GM23338 (cell line): Measurements from ENCODE around the gene CDH18. TPM values are rescaled to one million over a fixed set of nuclear protein-coding genes. Genes with fewer than 3 reads are reported as not detected.

Source experiments
- ATAC-seq: fragments of 200-7000 bp; cut with Tn5 transposase; 3 replicates; pipeline ENCODE4 v1.9.1; 2020
- DNase-seq: peaks from one replicate; pipeline ENCODE4 v3.0.0-alpha.2; 2015; ENCODE audit warnings: low spot score
- H2AFZ ChIP-seq: fragments of 200-600 bp; sonication (generic); 2 replicates; pipeline ENCODE4 v1.8.0; 2016; ENCODE audit warnings: antibody characterized with exemption, mild to moderate bottlenecking, moderate library complexity
- H3F3A ChIP-seq: fragments of 200-600 bp; sonication (generic); replicated peaks from 2 replicates; pipeline ENCODE4 v1.8.0; 2017; ENCODE audit warnings: antibody characterized with exemption, mixed run types, low read depth
- H3K27ac ChIP-seq: fragments of 200-600 bp; sonication (generic); 2 replicates; pipeline ENCODE4 v1.6.1; 2016; ENCODE audit warnings: low read depth
- H3K27me3 ChIP-seq: fragments of 200-600 bp; sonication (generic); 2 replicates; pipeline ENCODE4 v1.8.0; 2016; ENCODE audit warnings: mild to moderate bottlenecking, mixed run types, moderate library complexity; ENCODE audit not compliant: insufficient read depth
- H3K36me3 ChIP-seq: fragments of 200-600 bp; sonication (generic); 2 replicates; pipeline ENCODE4 v1.8.0; 2016; ENCODE audit warnings: mild to moderate bottlenecking; ENCODE audit not compliant: insufficient read depth
- H3K4me1 ChIP-seq: fragments of 200-600 bp; sonication (generic); 2 replicates; pipeline ENCODE4 v1.8.0; 2016; ENCODE audit warnings: mild to moderate bottlenecking, moderate library complexity; ENCODE audit not compliant: insufficient read depth
- H3K4me2 ChIP-seq: fragments of 200-600 bp; sonication (generic); 2 replicates; pipeline ENCODE4 v1.7.1; 2017; ENCODE audit warnings: mixed run types
- H3K4me3 ChIP-seq: fragments of 200-600 bp; sonication (generic); 2 replicates; pipeline ENCODE4 v1.6.1; 2016; ENCODE audit warnings: mixed run types
- H3K79me2 ChIP-seq: fragments of 200-600 bp; sonication (generic); replicated peaks from 2 replicates; pipeline ENCODE4 v1.8.0; 2017; ENCODE audit warnings: mild to moderate bottlenecking; ENCODE audit not compliant: insufficient read depth
- H3K9me2 ChIP-seq: fragments of 200-600 bp; sonication (generic); 2 replicates; pipeline ENCODE4 v1.8.0; 2017; ENCODE audit not compliant: insufficient read depth
- H4K20me1 ChIP-seq: fragments of 200-600 bp; sonication (generic); replicated peaks from 2 replicates; pipeline ENCODE4 v1.8.0; 2017; ENCODE audit warnings: mild to moderate bottlenecking; ENCODE audit not compliant: insufficient read depth
- H3K27ac Mint-ChIP-seq: 2 replicates; pipeline ENCODE4 v1.8.0; 2020; ENCODE audit warnings: inconsistent platforms, mild to moderate bottlenecking, moderate library complexity, mixed read lengths
- H3K27me3 Mint-ChIP-seq: 3 replicates; pipeline ENCODE4 v1.8.0; 2022; ENCODE audit warnings: low read depth, mild to moderate bottlenecking, moderate library complexity, mixed read lengths, inconsistent platforms; ENCODE audit not compliant: insufficient read depth, poor library complexity
- H3K36me3 Mint-ChIP-seq: 3 replicates; pipeline ENCODE4 v1.8.0; 2021; ENCODE audit warnings: low read depth, mild to moderate bottlenecking, inconsistent platforms, moderate library complexity, mixed read lengths
- H3K4me1 Mint-ChIP-seq: 3 replicates; pipeline ENCODE4 v1.8.0; 2020; ENCODE audit warnings: mild to moderate bottlenecking, inconsistent platforms, mixed read lengths
- H3K4me3 Mint-ChIP-seq: 3 replicates; pipeline ENCODE4 v1.8.0; 2021; ENCODE audit warnings: moderate library complexity, mild to moderate bottlenecking, inconsistent platforms, mixed read lengths
- H3K9me3 Mint-ChIP-seq: 3 replicates; pipeline ENCODE4 v1.8.0; 2020; ENCODE audit warnings: moderate library complexity, mild to moderate bottlenecking, inconsistent platforms, mixed read lengths
- CREB1 ChIP-seq: fragments of 250-450 bp; sonication (Bioruptor Pico); IDR thresholded peaks from 2 replicates; pipeline ENCODE4 v1.5.0; 2020; ENCODE audit warnings: low read depth, mild to moderate bottlenecking, moderate library complexity
- CTCF ChIP-seq, 2 experiments: fragments of 200-600 bp in 1 of 2; sonication (generic) in 1 of 2; conservative IDR thresholded peaks; 2 replicates each; pipeline versions ENCODE4 v1.5.1 to v1.6.1; 2016 to 2017; ENCODE audit warnings: antibody characterized with exemption in 2 of 2, low read depth in 2 of 2, mild to moderate bottlenecking in 2 of 2, moderate library complexity in 1 of 2
- ETS1 ChIP-seq: IDR thresholded peaks from 2 replicates; pipeline ENCODE4 v1.6.1; 2016; ENCODE audit warnings: antibody characterized with exemption
- EZH2 ChIP-seq: fragments of 200-600 bp; sonication (generic); IDR thresholded peaks from one replicate; pipeline ENCODE4 v1.8.0; 2017; ENCODE audit warnings: antibody characterized with exemption, mild to moderate bottlenecking, low read depth; ENCODE audit not compliant: unreplicated experiment
- EZH2phosphoT487 ChIP-seq: fragments of 200-600 bp; sonication (generic); IDR thresholded peaks from one replicate; pipeline ENCODE4 v1.8.1; 2018; ENCODE audit warnings: antibody characterized with exemption; ENCODE audit not compliant: unreplicated experiment
- NANOG ChIP-seq: IDR thresholded peaks from 2 replicates; pipeline ENCODE4 v1.6.1; 2016; ENCODE audit warnings: antibody characterized with exemption, borderline replicate concordance
- POLR2AphosphoS5 ChIP-seq: IDR thresholded peaks from 2 replicates; pipeline ENCODE4 v1.6.1; 2016; ENCODE audit warnings: antibody characterized with exemption, low read depth
- STAT1 ChIP-seq: IDR thresholded peaks from one replicate; pipeline ENCODE4 v1.6.1; 2016; ENCODE audit warnings: antibody characterized with exemption; ENCODE audit not compliant: unreplicated experiment
- ZNF114 ChIP-seq: fragments of 250-450 bp; sonication (Bioruptor Pico); IDR thresholded peaks from 2 replicates; pipeline ENCODE4 v1.5.0; 2020; ENCODE audit warnings: mild to moderate bottlenecking, moderate library complexity
- ZNF331 ChIP-seq: fragments of 250-450 bp; sonication (Bioruptor Pico); IDR thresholded peaks from 2 replicates; pipeline ENCODE4 v1.5.0; 2020; ENCODE audit warnings: low read depth, mild to moderate bottlenecking, moderate library complexity
- ZNF462 ChIP-seq: fragments of 250-450 bp; sonication (Bioruptor Pico); IDR thresholded peaks from 2 replicates; pipeline ENCODE4 v1.5.0; 2020; ENCODE audit warnings: mild to moderate bottlenecking, moderate library complexity
- polyA plus RNA-seq: library from polyadenylated mRNA; unstranded; fragments of >200 nt; fragmentation: Nextera tagmentation; extraction: Ambion mirVana; gene quantifications from 2 replicates; pipeline ENCODE4 v1.2.1, GENCODE V29; 2016
- total RNA-seq: library from RNA; depleted of rRNA; stranded (reverse); fragments of >200 nt; shearing (Covaris generic); gene quantifications from 2 replicates; pipeline ENCODE4 v1.2.3, GENCODE V29; 2014

CDH18 gene
- total and polyA plus RNA-seq, 2 experiments from 2014 or later: 1.3 TPM; not detected in 1

GRCh38 chr5:19519448-19519847 lies 468.6 kb downstream of the CDH18 start:
- Histone ChIP-seq H4K20me1 (no peaks in the 10 kb centered on the region), H3K4me3 (no peak overlapping the region), H3K4me1 (no peaks in the 10 kb centered on the region), H3K36me3 (no peaks in the 10 kb centered on the region), H3F3A (no peaks in the 10 kb centered on the region), H2AFZ (no peak overlapping the region), H3K4me2 (no peak overlapping the region), H3K79me2 (no peaks in the 10 kb centered on the region), H3K27ac (no peak overlapping the region), H3K27me3 (no peaks in the 10 kb centered on the region), H3K9me2 (no peaks in the 10 kb centered on the region)
- TF ChIP-seq ETS1 (no peak), EZH2phosphoT487 (no peak), ZNF331 (CRISPR knock-in tag) (no peak), STAT1 (no peak), CREB1 (no peak), ZNF462 (CRISPR knock-in tag) (no peak), CTCF (conservative IDR thresholded peaks at IDR 0.05; ENCODE audit: low read depth in 2 of 2) (no peak), POLR2AphosphoS5 (no peak), EZH2 (no peak), NANOG (no peak), ZNF114 (CRISPR knock-in tag) (no peak)
- no peak for ATAC-seq
- Mint-ChIP-seq H3K4me3 (no peak overlapping the region), H3K36me3 (no peaks in the 10 kb centered on the region; the same call in 2 of the 3 replicates), H3K4me1 (no peaks in the 10 kb centered on the region), H3K27me3 (no peaks in the 10 kb centered on the region), H3K9me3 (peaks cover 6% of the 10 kb centered on the region), H3K27ac (no peak overlapping the region)
- DNase-seq: no peak
